ENCODE results near the gene C22orf31. TPM values are rescaled to one million over a fixed set of nuclear protein-coding genes. Genes with fewer than 3 reads are reported as not detected.

C22orf31 gene
- total RNA-seq, 2 experiments from 2014 or later: not detected

- POLR2A ChIA-PET: no interaction called here
- no peak overlapping the region for H3K4me3 Mint-ChIP-seq
- ATAC-seq (ENCODE audit: low read depth): no peak
- no peak for DNase-seq
- H3K27me3 Mint-ChIP-seq: peaks cover 33% of the 10 kb centered on the region
- no peak overlapping the region for H3K27ac Mint-ChIP-seq
- peaks cover 6% of the 10 kb centered on the region for H3K9me3 Mint-ChIP-seq
- no peaks in the 10 kb centered on the region for H3K36me3 Mint-ChIP-seq
- H3K4me1 Mint-ChIP-seq: peaks cover 10% of the 10 kb centered on the region
These were observed 43.1 kb downstream of the C22orf31 start for GRCh38 chr22:29018293-29019189.

DNA sequence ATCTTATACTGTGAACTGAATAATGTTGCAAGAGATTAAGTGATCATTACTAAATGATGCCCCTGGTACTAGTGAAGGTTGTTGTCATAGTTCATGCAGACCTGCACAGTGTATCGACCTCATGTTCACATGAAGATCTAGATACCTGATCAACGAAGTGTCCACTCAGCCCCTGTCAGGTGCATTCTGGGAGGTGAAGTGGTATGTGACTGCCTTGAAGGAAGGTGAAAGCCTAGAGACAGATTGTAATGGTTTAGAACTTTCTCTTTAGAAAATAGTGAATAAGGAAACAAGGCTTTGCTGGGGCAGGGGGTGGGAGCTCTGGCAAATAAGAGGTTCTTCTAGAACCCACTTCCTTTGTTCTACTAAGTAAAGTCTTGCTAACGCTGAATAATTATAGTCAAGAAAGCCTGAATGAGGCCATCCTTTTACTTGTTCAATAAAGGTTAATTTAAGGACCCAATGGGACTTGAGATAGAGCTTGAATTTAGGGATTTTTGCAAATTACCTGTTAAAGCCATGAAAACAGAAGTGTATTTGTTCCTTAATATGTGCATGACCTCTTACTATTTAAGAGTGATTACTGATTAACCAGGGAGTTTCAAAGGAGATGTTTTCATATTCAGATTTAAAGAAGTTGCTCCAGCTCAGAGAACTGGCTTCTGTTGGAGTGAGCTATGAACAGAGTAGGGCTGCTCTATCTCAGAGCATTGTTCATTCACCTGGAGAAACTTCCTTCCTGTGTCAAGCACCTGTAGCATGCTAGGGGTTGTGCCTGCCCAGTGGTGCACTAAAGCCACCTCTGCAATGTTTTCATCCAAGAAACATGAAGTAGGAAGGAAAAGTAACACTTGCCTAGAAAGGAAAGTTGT, 45.3 kb downstream of the C22orf31 start:
- DNase-seq (no peak), ATAC-seq (ENCODE audit: low read depth) (no peak)
- Mint-ChIP-seq H3K36me3 (no peaks in the 10 kb centered on the region), H3K4me3 (peak overlapping the region; percentile 31), H3K27me3 (peaks cover 33% of the 10 kb centered on the region), H3K9me3 (peaks cover 6% of the 10 kb centered on the region), H3K4me1 (peaks cover 10% of the 10 kb centered on the region), H3K27ac (no peak overlapping the region)
- POLR2A ChIA-PET: interaction anchor here (0.7 to 0.8 kb wide), 2 partner anchors 17 to 40 kb away, joined by 3 read pairs; no protein-coding TSS in a partner anchor

DNA sequence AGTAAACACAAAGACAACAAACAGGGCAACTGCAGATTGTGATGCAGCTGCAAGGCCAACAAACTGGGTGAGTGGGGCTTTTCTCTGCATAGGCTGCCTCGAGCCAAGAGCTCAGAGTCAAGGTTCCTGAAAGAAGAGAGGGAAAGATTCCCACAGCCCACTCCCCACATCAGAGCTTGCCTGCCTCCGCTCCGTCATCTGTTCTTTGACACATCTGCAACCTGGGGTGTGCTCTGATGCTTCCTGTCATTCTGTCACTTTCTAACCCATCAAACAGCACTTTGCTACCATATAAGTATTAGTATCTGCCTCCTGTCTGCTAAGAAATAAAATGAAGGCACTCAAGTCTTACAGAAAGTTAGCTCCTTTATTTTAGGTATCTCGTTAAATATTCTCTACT, 46.9 kb downstream of the C22orf31 start:
- POLR2A ChIA-PET: no interaction called here
- H3K27me3 Mint-ChIP-seq: peaks cover 34% of the 10 kb centered on the region
- peaks cover 6% of the 10 kb centered on the region for H3K9me3 Mint-ChIP-seq
- no peaks in the 10 kb centered on the region for H3K36me3 Mint-ChIP-seq
- no peak for DNase-seq
- no peak for ATAC-seq (ENCODE audit: low read depth)
- H3K4me3 Mint-ChIP-seq: no peak overlapping the region
- H3K27ac Mint-ChIP-seq: no peak overlapping the region
- peaks cover 10% of the 10 kb centered on the region for H3K4me1 Mint-ChIP-seq

GRCh38 chr22:29014293-29014692, 47.3 kb downstream of the C22orf31 start:
- ATAC-seq (ENCODE audit: low read depth) (no peak), DNase-seq (no peak)
- Mint-ChIP-seq H3K36me3 (no peaks in the 10 kb centered on the region), H3K4me3 (no peak overlapping the region), H3K27me3 (peaks cover 34% of the 10 kb centered on the region), H3K27ac (no peak overlapping the region), H3K9me3 (peaks cover 6% of the 10 kb centered on the region), H3K4me1 (peaks cover 10% of the 10 kb centered on the region)
- POLR2A ChIA-PET: no interaction called here

DNA sequence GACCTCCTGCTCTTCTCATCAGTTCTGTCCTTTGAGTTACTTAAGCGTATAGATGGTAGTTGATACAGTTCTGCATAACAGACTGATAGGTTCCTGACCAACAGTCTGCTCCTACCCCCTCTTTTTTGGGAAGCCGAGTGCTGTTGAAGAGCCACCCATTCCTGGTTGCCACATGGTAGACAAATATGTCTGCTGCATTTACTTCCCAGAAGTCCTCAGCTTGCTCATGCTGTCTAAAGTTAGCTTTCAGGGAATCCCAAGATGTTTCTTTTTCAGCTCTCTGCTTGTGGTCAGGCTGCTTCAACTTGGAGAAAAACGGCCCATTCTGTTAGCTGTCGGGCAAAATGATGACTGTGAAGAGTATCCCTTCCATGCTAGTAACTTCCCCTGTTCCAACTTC, 48.7 kb downstream of the C22orf31 start:
- DNase-seq (no peak), ATAC-seq (ENCODE audit: low read depth) (no peak)
- H3K36me3 Mint-ChIP-seq: no peaks in the 10 kb centered on the region
- H3K27me3 Mint-ChIP-seq: peaks cover 28% of the 10 kb centered on the region
- H3K27ac Mint-ChIP-seq: no peak overlapping the region
- POLR2A ChIA-PET: no interaction called here
- H3K4me3 Mint-ChIP-seq: no peak overlapping the region
- H3K9me3 Mint-ChIP-seq: peaks cover 2% of the 10 kb centered on the region
- peaks cover 10% of the 10 kb centered on the region for H3K4me1 Mint-ChIP-seq

DNA sequence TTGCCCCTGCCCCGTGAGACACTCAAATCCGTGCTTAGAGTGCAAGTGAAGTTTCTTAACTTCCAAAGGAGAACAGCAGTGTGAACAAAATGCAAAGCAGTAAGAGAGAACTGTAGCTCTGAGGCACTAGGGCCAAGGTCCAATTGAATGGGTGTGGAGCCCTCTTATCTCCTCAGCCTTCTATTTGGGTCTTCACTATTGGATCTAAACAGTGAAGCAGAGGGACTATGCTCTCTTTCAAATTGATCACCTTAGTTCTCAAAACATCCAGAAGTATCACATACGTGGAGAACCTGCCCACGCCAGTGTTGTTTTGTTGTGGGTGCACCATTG, 49.6 kb downstream of the C22orf31 start:
- H3K4me1 Mint-ChIP-seq: peaks cover 10% of the 10 kb centered on the region
- no peak overlapping the region for H3K4me3 Mint-ChIP-seq
- no peaks in the 10 kb centered on the region for H3K9me3 Mint-ChIP-seq
- DNase-seq: no peak
- H3K27ac Mint-ChIP-seq: no peak overlapping the region
- POLR2A ChIA-PET: no interaction called here
- peaks cover 21% of the 10 kb centered on the region for H3K27me3 Mint-ChIP-seq
- ATAC-seq (ENCODE audit: low read depth): no peak
- H3K36me3 Mint-ChIP-seq: no peaks in the 10 kb centered on the region

- DNase-seq: no peak
- Mint-ChIP-seq H3K27ac (no peak overlapping the region), H3K27me3 (peaks cover 20% of the 10 kb centered on the region), H3K36me3 (no peaks in the 10 kb centered on the region), H3K4me1 (peaks cover 7% of the 10 kb centered on the region), H3K4me3 (no peak overlapping the region), H3K9me3 (no peaks in the 10 kb centered on the region)
- ATAC-seq (ENCODE audit: low read depth): no peak
- POLR2A ChIA-PET: no interaction called here
These were observed 50.2 kb downstream of the C22orf31 start for GRCh38 chr22:29011240-29012100.

GRCh38 chr22:29009148-29009547, 52.5 kb downstream of the C22orf31 start:
- Mint-ChIP-seq H3K27me3 (peaks cover 37% of the 10 kb centered on the region), H3K9me3 (no peaks in the 10 kb centered on the region), H3K36me3 (no peaks in the 10 kb centered on the region), H3K4me1 (peaks cover 3% of the 10 kb centered on the region), H3K27ac (no peak overlapping the region), H3K4me3 (no peak overlapping the region)
- POLR2A ChIA-PET: no interaction called here
- no peak for ATAC-seq (ENCODE audit: low read depth)
- DNase-seq: no peak

Other genes starting within 250 kb of the C22orf31 start
- gene ZNRF3, start 178.3 kb downstream of the C22orf31 start, total RNA-seq: 1 to 10 TPM; 1.0 to 1.1 TPM
- gene KREMEN1, start 11.2 kb upstream of the C22orf31 start, total RNA-seq: under 1 TPM; 0.19 to 0.26 TPM
- gene EMID1, start 144.1 kb upstream of the C22orf31 start, total RNA-seq: not detected
- 10 to 100 TPM; 27.5 to 30.1 TPM for gene RHBDD3, start 206.2 kb upstream of the C22orf31 start, total RNA-seq
- 100 to 1,000 TPM; 284 to 302 TPM for gene EWSR1, start 206.4 kb upstream of the C22orf31 start, total RNA-seq
- gene GAS2L1, start 244.8 kb upstream of the C22orf31 start, total RNA-seq: 1 to 10 TPM; 8.1 to 9.3 TPM

Measured in activated naive CD8-positive, alpha-beta T cell treated with anti-CD3 and anti-CD28 coated beads, Interleukin-2, amount 10 ng/mL, durations not matched to agents 7 days and 5 days (primary cell).